GM19452 (cell line): ENCODE measurements around the gene DYNC1I2.
"Not testable (repeated sequence)": the region's sequence is repeated elsewhere in the genome, so short reads cannot be mapped to it uniquely, and the experiment has no call there.

Experiments
- ATAC-seq: cut with Tn5 transposase; IDR thresholded peaks from one replicate; pipeline ENCODE4 v1.9.1; 2021; ENCODE audit not compliant: unreplicated experiment

Gene DYNC1I2

DNA sequence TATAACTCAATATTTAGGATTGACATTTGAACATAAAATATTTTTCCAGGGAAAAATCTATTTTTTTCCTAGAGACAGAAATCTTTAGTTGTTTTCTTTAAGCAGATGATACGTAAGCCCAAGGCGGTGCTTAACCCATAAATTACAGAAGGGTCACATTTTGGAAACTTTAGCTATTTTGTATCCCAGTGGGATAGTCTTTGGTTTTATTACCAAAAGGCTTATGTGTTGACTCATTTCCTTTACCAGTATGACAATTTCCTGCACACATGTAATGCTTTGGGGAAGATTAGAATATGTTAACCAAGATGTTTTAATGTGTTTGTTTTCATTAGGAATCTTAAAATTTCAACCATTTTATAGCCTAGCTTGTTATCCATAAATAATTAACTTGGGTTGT lies 24.8 kb downstream of the DYNC1I2 start:
- ATAC-seq = no peak

DNA sequence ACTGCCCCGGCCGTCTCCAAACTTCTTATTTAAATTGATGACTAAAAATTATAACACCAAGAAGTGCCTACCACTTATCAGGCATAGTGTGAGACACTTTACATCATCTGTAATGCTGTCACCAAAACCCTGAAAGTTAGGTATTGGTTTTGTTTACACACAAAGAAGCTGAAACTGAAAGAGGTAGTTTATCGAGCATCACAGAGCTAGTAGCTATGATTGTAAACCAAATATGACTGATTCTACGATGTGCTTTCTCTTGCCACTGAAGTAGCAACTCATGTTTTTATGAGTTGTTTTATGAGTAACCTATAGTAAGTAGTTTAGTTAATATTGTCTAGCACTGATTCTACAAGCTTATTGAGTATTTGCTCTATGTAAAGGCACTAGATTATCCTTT lies 31.5 kb downstream of the DYNC1I2 start:
- no peak for ATAC-seq

GRCh38 chr2:171719660-171720059 lies 32.4 kb downstream of the DYNC1I2 start:
- no peak for ATAC-seq

- ATAC-seq = no peak
Observed at GRCh38 chr2:171723716-171724683, 36.7 kb downstream of the DYNC1I2 start.

DNA sequence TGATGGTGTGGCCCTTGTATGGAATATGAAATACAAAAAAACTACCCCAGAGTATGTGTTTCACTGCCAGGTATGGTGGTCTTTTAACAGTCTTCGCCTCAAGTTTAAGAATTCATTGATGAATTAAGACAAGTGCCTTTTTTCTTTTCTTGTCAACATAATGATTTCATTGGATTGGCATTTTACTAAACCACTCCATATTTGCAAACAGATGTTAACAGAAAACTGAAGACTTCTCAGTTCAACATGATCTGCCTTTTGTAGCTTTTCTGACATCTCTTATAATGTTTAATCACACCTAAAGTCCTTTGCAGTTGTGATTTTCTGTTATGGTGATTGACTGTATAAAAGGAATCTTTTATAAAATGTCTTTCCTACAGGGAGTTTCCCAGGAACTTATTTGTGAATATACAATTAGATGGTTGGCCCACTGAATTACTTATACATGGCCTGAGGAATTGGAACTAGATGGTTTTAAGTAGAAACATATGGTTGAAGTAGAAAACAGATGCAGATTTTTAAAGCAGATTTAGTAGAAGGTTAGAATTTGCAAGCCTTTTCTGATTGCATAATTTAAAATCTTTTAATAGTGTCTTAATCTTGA lies 39.7 kb downstream of the DYNC1I2 start:
- ATAC-seq = no peak

GRCh38 chr2:171728989-171729951 lies 42.0 kb downstream of the DYNC1I2 start:
- ATAC-seq = no peak

DNA sequence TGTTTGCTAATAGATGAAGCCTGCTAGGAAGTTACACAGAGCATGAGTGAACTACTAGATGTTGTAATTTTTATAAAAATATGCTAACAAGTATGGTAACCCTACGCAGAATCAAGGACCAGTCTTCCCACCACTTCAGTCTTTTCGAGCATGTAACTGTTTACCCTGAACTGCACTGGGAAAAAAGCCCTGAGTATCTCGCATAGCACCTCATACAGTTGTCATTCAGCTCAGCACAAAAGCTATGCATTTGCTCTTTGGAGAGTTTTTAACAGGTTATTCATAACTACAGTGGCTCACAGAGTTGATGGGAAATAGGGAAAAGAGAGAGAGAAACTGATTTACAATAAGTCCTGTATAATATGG lies 42.7 kb downstream of the DYNC1I2 start:
- no peak for ATAC-seq

DNA sequence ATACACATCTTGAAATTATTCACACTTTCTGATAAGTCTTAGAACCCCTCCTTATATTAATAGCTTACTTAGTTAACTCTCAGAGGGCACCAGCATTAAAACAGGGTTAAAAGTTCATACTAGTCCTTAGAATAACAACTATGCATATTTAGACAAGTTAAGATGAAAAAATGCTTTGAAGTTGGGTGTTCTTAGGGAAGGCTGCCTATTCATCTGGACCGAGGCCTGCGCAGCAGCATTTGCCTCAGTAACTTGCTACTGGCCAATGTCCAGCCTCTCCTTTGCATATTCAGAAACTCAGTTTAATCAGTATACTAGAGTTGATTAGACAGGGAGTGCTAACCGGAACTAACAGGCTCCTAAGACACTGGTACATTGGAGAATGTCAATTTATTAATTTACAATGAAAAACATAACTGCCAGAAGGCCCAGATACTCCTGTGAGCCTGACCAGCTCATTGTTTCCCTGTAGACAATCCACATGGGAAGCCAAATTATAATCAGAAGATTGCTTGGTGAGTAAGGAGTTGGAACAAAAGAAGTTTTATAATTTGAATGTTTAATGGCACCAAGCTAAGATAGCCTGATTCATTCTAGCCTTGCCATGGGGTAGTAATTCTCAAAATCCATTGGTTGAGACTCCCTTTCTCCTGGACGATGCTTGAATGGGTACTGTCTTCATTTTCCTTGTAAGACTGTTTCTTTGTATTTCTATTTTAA lies 48.9 kb downstream of the DYNC1I2 start:
- ATAC-seq = no peak

- ATAC-seq = no peak
Observed at GRCh38 chr2:171741189-171741588, 53.9 kb downstream of the DYNC1I2 start.

GRCh38 chr2:171742760-171743159 lies 55.5 kb downstream of the DYNC1I2 start:
- ATAC-seq = no peak

DNA sequence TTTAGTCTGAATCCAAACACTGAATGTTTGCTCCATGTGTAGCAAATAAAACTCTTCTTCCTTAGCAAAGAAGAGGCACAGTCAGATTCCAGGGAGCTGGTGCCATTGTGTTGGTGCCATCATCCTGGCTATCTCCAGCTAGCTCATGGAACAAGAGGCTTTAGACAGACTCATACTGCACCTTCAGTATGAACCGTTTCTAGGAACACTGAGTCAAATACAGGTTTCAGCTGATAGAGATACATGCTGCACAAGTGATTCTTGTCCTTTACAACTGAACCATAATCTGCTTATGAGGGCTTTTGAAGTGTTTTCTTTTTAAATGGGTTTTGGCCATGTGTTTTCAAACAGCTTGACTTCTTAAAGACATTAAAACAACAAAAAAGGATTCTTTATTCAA lies 57.9 kb downstream of the DYNC1I2 start:
- no peak for ATAC-seq

DNA sequence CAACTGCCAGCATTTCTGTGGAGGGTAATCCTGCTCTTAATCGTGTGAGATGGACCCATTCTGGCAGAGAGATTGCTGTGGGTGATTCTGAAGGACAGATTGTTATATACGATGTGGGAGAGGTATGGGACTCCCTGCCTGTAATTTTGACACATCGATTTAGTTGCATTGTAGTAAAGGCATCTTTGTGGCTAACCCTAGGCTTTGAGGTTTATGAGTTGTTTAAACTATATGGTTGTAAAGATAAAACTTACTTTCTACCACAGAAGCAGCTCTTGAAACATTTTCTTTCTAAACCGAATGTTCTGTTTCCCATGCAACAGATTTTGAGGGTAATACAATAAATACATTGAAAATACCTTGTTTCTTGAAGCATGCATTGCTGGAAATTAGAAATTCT lies 58.5 kb downstream of the DYNC1I2 start:
- no peak for ATAC-seq

GRCh38 chr2:171747371-171747770 lies 60.1 kb downstream of the DYNC1I2 start:
- ATAC-seq = no peak

- ATAC-seq = no peak
Observed at GRCh38 chr2:171754254-171754939, 67.1 kb downstream of the DYNC1I2 start.

DNA sequence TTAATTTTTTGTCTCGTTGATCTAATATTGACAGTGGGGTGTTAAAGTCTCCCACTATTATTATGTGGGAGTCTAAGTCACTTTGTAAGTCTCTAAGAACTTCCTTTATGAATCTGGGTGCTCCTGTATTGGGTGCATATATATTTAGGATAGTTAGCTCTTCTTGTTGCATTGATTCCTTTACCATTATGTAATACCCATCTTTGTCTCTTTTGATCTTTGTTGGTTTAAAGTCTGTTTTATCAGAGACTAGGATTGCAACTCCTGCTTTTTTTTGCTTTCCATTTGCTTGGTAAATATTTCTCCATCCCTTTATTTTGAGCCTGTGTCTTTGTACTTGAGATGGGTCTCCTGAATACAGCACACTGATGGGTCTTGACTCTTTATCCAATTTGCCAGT lies 71.5 kb downstream of the DYNC1I2 start:
- not testable (repeated sequence) for ATAC-seq

DNA sequence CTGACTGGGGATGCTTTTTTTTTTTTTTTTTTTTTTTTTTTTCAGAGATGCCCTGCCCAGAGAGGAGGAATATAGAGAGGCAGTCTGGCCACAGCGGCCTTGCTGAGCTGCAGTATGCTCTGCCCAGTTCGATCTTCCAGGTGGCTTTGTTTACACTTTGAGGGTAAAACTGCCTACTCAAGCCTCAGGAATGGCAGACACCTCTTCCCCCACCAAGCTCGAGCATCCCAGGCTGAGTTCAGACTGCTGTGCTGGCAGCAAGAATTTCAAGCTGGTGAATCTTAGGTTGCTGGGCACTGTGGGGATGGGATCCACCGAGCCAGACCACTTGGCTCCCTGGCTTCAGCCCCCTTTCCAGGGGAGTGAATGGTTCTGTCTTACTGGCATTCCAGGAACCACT lies 73.9 kb downstream of the DYNC1I2 start:
- ATAC-seq = not testable (repeated sequence)

DNA sequence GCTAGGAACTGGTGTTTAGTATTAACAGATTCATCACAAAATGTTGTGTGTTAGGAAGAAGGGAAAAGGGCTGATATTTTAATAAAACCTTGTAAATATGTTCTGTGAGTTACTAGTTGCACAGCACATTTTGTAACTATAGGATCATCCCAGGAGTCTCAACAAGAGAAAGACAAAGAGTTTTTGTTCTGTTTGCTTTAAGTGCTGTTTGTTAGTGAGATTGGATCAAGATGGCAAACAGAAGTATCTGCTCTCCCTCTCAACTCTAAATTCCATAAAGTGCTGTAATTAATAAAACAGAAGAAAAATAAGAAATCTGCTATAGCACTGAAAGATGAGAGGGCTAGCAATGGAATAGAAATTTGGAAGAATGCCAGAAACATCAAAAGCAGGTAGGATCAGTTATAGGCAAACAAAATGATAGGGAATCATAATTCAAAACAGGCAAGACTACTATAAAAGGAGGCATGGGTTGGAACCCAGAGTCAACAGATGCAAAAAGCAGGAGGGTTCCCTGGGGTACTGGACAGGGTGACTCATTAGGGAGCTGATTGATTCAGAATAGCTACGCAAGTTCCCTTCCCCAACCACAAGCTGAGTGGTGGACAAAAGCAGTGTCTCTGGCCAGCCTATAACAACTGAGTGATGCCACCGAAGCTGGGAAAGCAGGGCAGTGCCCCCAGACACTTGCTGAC lies 75.8 kb downstream of the DYNC1I2 start:
- no peak for ATAC-seq

DNA sequence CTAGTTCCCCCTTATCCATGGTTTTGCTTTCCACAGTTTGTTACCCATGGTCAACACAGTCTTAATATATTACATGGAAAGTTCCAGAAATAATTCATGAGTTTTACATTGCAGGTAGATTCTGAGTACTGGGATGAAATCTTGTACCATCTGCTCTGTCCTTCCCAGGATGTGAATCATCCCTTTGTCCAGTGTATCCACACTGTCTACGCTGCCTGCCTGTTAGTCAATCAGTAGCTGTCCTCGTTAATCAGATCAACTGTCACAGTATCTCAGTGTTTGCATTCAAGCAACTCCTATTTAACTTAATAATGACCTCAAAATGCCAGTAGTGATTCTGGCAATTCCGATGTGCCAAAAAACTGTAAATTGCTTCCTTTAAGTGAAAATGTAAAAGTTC lies 76.3 kb downstream of the DYNC1I2 start:
- ATAC-seq = no peak

- no peak for ATAC-seq
Observed at GRCh38 chr2:171771463-171771862, 84.2 kb downstream of the DYNC1I2 start.
